GM19351 (cell line): ENCODE data around the gene EXOC2.
A peak's percentile ranks its signal among the peaks of the same experiment; 100 is the strongest.

Experiments
- ATAC-seq: cut with Tn5 transposase; IDR thresholded peaks from one replicate; pipeline ENCODE4 v1.9.1; 2021; ENCODE audit warnings: mild to moderate bottlenecking, moderate library complexity; ENCODE audit not compliant: unreplicated experiment

EXOC2 gene

DNA sequence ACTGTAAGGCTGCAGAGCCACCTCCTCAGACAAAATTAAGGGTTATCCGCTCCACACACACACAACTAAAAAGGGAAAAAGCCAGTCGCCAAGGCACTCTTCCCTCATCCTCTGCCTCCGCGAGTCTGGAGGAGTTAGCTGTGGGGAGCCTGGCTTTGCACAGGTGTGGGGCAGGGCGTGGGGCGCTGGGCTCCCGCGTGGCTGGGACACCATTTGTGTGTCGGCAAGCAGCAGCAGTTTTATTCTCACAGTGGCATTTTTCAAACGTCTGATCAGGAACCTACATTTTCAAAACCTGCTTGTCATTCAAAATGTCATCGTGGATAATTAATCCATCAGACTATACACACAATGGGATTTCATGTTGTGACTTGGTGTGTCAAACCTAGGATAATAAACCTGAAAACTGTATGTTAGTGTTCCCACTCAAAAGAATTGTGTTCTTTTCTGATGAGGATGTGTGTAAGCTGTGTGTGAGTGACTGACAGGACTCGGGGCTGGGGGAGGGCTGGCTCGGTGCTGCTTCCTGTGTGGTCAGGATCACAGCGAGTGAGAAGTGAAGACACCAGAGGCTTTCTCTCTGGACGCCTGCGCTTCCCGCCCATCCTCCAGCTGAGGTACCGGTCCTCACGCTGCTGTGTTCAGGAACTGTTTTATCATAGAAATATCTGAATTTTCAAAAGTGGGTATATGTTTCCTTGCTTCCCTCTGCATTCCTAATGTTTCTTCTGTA is 218.3 kb downstream of the EXOC2 start:
- ATAC-seq: peak; percentile 85

DNA sequence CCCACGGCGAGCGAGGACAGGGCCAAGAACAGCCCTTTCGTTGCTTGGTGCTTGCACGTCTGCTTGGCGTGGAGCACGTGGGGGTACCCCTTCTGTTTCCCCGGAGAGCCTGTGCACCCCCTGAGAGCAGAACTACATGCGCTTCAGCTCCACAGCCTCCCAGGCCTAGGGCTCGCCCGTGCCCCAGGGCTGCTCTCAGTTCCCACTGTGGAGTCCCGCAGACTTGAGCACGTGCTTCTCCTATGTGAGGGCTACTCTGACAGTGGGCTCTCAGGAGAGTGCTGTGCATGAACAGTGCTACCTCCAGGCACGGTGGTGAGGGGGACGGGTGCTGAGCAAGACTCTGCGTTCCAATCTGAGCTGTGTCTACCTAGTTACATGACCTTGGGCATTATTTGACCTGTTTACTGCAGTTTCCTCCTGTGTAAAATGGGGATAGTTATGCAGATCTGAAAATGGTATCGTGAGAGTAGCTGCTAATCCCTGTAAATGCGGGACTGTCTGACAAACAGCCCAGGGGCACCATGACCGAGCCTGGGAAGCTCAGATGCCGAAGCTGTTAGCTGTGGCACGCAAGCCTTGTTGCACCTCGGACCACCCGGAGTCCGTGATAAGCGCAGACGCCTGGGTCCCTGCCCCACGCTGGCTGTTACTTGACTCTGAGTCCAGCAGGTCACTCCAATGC is 219.0 kb downstream of the EXOC2 start:
- ATAC-seq: no peak

DNA sequence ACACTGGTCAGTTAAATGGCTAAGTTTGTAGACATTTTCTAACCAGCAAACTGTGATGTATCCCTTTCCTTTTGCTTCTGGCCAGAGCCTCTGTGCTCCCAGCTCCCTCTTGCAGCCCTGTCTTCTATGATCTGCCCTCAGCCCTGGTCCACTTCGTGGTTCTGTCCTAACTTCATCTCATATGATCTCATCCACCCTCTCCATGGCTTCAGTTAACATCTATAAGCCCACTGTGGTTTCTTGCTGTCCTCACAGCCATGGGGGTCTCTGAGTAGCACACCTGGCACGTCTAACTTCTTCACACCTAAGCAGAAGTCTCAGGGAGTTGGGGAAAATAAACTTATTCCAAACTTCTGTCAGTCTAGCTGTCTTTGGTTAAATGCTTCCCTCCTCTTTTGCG is 219.6 kb downstream of the EXOC2 start:
- ATAC-seq: no peak

DNA sequence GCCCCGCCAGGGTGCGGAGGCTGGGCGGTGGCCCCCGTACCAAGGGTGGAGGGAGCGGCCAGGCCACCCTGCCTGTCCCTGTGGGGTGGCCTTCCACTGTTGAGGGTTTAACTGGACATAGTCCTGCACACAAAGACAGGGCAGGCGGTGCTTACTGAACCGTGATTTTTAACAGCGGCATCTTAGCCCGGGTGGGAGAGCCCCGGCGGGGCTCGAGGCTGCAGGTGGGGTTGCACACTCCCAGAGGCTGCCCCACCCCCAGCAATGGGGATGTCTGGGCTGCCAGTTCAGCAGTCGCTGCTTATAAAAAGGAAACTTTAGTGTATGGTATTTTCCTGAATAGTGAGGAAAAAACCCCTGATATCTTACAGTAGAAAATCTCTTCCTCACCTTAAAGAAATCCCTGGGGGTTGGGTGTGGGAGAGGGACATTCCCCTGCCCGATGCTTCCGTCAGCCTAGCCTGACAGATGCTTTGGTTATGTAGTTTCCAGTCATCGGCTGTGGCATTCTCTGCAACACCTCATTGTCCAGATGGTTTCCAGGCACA is 222.0 kb downstream of the EXOC2 start:
- peak; percentile 39 for ATAC-seq

DNA sequence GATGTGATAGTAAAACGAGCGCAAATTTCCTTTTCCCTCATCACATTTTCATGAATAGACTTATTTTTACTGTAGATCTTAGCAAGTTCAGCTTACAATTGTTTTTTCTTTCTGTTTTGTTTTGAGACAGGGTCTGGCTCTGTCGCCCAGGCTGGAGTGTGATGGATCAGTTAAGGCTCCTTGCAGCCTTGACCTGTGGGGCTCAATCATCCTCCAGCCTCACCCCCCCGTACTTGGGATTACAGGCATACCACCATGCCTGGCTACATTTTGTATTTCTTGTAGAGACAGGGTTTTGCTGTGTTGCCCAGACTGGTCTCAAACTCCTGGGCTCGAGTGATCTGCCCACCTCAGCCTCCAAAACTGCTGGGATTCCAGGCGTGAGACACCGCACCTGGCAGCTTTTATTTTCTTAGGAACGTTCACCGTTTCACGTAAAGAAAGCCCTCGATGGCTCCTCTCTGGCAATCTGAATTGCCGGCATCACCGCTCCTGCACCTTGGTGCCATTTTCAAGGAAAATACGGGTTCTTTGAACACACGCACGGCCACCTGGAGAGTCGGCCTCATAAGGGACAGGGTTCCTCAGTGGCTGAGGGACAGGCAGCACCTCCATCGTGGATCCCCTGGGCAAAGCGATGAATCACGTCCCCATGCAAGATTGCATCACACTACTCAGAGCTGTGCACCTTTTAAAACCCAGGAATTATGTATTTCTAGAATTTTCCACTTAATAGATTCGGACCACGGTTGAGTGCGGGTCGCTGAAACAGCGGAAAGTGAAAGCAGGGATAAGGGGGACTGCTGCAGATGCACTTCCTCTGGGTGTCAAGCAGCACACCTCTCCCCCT is 222.7 kb downstream of the EXOC2 start:
- no peak for ATAC-seq

DNA sequence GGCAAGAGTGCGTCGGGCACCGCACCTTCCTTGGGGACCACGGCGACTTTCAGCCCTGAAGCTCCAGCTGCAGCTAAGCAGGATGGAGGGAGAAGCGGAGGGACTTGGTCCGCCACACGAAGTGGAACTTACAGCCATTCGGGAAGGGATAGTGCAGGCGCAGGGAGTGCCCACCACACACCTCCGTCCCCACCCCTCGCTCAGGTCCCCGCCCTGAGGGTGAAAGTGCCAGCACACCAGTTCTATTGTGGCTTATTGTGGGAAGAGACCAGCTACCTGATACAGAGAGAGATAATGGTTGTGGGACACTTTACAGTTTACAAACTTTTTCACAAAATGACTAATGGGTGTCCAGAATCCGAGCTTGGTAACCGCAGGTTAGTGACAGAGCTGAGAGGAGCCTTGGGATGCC is 225.3 kb downstream of the EXOC2 start:
- no peak for ATAC-seq

DNA sequence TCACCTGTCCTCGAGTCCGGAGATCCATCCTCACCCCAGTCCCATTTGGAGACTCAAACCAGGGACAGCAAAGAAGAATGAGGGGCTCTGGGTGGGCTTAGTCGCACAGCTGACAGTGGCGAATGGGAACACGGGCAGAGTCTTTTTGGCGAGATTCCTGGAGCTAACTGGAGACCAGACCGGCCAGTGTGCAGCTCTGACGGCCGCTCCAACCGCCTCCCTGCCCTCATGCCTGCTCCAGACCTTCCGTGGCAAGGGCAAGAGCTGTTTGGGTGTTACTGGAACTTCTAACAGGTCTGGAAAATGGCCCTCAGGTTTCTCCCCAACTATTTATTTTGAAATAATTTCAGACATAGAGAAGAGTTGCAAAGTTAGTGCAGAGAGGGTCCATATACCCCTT is 225.8 kb downstream of the EXOC2 start:
- ATAC-seq: no peak

DNA sequence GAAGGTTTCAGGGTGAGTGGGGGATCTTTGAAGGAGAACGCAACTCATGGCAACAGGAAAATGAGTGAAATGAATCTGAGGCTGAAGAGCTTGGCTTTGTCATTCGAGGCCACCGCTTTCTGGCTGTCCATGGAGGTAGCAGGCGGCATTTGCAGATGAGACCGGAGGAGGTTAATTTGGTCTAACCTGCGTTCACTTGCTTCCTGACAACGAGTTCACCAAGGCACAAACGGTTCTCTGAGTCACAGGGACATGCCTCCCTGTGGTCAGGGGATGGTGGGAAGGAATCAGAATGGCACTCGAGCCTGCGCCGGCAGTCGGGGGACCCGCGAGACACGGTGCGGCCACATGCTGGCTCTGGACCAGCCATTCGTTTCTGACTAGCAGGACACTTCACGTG is 226.4 kb downstream of the EXOC2 start:
- no peak for ATAC-seq

DNA sequence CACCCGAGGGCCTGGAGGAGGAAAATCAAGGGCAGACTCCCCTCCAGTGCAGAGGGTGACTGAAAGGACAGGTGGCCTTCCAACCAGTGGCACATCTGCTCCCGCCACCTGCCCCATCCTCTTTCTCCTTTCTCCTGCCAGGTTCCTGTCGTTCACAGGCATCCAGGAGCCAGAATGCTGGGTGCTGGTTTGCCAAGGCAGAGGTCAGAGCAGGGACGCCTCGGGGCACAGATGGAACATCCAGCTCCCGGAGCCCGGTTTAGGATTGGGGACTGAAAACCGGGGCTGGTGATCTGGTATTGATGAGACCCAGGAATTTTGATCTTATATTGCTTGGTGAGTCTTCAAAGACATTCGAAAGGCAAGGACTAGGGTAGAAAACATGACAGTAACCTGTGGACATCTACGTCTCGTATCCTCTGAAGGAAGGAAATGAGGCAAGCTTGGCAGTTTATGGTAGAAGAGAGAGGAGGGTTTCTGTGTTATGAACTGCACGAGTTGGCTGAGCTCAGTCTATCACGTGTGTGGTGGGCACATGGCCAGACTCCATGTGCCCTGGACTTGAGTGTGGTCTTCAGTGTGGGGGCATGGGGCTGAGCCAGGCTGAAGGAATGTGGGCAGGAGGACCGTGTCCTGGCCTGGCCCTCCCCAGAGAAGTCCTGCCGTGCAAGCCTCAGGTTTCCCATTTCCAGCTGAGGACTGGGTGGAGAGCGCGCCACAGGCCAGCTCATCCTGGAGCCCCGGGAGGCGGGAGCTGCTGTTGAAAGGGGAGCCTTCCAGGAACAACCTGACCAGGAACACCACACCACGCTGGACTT is 227.2 kb downstream of the EXOC2 start:
- no peak for ATAC-seq

DNA sequence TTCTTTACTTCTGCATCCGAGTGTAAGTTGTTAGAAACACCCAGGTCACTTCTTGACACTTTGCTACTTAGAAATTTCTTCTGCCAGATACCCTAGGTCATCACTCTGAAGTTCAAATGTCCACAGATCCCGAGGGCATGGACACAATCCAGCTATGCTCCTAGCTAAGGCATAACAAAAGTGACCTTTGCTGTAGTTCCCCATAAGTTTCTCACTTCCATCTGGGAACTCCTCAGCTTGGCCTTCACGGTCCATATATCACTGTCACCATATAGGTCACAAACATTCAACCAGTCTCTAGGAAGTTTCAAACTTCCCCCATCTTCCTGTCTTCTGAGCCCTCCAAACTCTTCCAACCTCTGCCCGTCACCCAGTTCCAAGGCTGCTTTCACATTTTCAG is 236.1 kb downstream of the EXOC2 start:
- no peak for ATAC-seq

DNA sequence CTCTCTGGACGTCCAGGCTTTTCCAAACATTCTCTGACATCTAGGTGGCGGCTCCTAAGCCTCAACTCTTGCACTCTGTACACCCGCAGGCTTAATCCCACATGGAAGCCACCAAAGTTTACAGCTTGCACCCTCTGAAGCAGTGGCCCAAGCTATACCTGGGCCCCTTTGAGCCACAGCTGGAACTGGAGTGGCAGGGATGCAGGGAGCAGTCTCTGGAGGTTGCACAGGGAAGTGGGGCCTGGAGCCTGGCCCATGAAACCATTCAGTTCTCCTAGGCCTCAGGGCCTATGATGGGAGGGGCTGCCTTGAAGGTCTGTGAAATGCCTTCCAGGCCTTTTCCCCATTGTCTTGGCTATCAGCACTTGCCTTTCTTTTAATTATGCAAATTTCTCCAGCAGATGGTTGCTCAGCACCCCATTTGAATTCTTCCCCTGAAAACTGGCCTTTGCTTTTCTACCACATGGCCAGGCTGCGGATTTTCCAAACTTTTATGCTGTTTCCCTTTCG is 236.5 kb downstream of the EXOC2 start:
- ATAC-seq: no peak

DNA sequence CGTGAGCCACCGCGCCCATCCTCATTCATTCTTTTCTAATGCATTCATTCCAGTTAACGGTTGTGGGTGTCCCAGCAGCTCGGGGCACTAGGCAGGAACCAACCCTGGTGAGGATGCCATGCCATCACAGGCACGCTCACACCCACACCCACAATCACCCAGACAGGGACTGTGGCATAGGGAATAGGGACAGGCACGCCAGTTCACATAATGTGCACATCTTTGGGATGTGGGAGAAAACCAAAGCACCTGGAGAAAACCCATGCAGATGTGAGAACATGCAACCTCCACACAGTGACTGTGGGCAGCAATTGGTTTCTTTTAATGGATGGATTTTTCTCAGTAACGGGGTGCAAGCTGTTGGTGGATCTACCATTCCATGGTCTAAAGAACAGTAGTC is 237.1 kb downstream of the EXOC2 start:
- no peak for ATAC-seq

DNA sequence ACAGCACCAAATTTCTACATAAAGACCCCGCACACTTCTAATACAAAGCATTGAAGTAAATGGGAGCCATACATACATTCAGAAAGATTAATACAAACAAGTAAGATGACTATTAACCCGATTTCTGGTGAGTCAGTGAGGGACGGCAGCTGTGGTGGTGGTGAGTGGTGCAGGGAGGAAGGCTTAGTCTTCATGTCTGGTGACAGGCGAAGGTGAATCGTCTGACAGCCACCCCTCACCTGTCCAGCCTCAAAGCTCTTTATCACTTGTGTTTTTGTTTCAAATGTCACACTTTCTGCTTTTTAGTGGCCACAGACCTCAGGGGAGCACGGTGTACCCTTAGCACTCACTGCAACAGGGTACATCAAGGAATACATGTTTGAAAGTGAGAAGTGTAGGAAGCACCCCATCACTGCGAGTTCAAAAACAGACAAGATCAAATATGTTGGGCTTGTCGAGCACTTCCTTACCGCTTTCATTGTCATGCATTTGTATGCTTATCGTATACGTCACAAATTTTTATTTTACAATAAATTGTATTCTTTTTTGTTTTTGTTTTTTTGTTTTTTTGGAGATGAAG is 237.8 kb downstream of the EXOC2 start:
- no peak for ATAC-seq

DNA sequence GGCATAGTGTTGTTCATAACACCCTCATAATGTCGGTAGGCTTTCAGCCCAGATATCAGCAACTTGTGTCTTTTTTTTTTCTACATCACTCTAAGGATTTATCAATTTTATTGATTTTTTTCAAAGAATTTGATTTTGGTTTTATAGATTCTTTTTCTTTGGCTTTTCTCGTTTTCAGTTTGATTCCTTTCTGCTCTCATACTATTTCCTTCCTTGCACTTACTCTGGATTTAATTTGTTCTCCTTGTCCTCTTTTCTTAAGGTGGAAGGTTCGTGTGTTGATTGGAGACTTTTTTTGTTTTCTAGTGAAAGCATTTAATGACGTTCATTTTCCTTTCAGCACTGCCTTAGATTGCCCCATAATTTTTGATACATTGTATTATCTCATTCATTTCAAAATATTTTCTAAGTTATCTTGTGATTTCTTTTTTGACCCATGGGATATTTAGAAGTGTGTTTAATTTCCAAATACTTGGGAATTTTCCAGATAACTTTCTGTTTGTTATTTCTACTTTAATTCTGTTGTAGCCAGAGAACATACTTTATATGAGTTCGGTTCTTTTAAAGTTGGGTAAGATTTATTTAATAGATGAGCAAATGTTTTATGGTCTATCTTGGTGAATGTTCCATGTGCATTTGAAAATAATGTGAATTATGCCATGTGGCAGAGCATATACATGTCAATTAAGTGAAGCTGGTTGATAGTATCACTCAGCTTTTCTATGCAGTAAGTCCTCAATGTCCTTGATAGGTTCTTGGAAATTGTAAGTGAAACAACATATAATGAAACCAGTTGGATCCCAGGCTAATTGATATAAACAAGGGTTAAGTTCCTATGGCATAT is 238.6 kb downstream of the EXOC2 start:
- no peak for ATAC-seq

DNA sequence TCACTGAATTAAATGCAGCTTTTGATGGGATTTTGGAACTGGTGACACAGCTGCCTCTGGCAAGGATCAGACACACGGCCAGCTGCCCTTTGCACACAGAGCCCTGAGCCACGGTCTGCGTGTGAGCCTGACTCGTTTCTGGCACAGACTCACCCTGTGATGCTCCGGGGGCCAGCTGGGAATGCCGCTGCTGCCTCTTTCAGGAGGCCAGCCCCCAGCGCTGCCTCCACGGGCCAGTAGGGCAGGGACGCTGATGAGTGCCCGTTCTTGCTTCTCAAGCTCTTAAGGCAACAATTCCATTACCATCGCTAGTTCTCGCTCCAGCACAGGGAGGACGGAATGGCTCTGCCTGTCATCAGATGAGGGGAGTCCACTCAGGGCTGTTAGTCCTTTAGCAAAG is 239.8 kb downstream of the EXOC2 start:
- ATAC-seq: no peak

DNA sequence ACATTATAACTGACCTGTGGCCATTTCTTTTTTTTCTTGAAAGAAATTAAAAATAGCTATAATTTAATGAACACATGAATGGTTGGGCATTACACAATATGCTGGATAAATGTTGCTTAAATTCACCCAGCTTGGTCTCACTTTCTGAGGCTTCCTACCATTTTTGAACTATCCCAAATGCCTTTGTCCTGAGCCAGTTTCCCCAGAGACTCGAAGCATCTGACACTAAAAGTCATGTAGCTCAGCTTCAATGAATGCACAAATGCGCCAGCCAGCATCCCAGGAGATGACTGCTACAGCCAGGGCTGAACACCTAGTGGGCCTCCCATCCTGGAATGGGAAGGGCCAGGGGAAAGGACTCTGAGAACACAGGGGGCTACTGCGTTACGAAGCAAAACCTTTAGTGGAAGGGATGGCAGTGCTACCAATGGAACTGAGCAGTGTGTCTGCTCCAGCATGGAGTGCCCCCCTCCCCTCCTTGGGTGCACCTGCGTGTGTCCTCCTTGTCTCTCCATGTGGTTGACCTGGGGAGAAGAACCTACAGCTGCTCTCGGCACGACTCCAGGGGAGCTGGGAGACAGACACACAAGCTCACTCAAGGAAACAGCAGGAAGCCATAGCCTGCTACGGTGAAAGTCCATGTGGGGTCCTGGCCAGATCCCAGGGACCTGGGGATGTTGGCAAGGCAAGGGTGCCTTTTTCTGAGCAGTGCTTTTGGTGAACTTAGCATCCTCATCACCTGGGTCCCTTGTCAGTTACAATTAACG is 240.5 kb downstream of the EXOC2 start:
- ATAC-seq: no peak

DNA sequence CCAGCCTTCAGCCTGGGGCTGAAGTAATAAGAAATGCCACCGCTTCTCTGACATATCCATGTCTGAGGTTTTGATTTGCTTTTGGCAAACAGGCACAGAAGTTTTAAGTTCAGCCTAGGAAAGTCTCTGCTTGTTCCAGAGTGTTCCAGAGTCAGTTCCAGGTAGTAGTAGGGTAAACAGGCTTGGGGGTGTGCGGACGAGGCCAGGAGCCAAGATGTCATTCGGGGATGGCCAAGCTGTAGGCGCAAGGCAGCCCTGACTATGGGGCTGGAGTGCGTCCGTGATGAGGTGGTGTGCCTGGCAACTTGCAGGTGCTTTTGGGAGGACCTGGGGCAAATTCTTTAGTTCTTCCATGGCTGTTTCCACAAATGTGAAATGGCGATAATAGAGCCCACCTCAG is 241.1 kb downstream of the EXOC2 start:
- ATAC-seq: no peak

DNA sequence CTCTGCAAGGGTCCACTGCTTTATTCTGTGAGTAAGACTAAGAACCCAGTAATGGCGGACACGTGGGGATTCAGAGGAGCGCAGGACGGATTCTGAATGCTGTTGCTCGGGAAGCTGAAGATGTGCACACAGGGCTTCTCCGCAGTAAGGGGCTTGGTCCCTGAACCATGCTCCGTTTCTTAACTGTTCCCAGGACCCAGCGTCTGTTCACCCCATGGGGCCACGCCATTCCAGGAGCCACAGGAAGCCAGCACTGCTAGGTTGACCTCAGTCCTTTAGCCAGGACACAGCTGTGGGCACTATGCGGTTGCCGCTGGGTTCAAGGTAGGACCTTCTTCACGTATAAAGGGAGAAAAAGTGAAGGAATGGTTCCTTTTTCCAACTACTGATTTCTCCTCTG is 241.6 kb downstream of the EXOC2 start:
- ATAC-seq: no peak
